ENCODE data around the gene MRPL32. TPM values are rescaled to one million over a fixed set of nuclear protein-coding genes. Genes with fewer than 3 reads are reported as not detected.

Gene MRPL32
- total RNA-seq, 1 experiment from 2014 or later = 52.8 TPM

GRCh38 chr7:42980084-42980483 lies 47.9 kb downstream of the MRPL32 start:
- no peaks in the 10 kb centered on the region for H3K9me3 ChIP-seq (ENCODE audit: control insufficient read depth, insufficient read depth, low read depth, low read length)
- no TSS peak for BruUV-seq (replicated peaks)

GRCh38 chr7:42980514-42980913 lies 48.3 kb downstream of the MRPL32 start:
- POLR2A ChIA-PET = no interaction called here
- no peaks in the 10 kb centered on the region for H3K27me3 ChIP-seq (ENCODE audit: control insufficient read depth, insufficient read depth, low read length)

More at GRCh38 chr7:42980084-42980483, 47.9 kb downstream of the MRPL32 start:
- Histone ChIP-seq H3K27ac (ENCODE audit: low read length) (no peak overlapping the region), H3K4me1 (ENCODE audit: control insufficient read depth, insufficient read depth, low read length) (no peaks in the 10 kb centered on the region), H3K36me3 (ENCODE audit: control insufficient read depth, insufficient read depth, low read length) (no peaks in the 10 kb centered on the region), H3K27me3 (ENCODE audit: control insufficient read depth, insufficient read depth, low read length) (no peaks in the 10 kb centered on the region), H3K4me3 (ENCODE audit: low read depth in 2 of 2, low read length in 2 of 2) (no peak overlapping the region)
- ATAC-seq = no peak
- DNase-seq (ENCODE audit: low read depth, low spot score) = no peak
- intact Hi-C loops (cut with micrococcal nuclease; ENCODE audit: unreplicated experiment) = no loop called here
- in situ Hi-C loops (cut with HindIII; ENCODE audit: low pct_unique_long_range_greater_than_20kb, low sequenced_read_pairs) = no loop called here
- TF ChIP-seq CTCF (IDR thresholded peaks at IDR 0.05) (no peak), REST (IDR thresholded peaks at IDR 0.05; ENCODE audit: insufficient read depth in 1 of 2, low read depth in 2 of 2, low read length in 1 of 2) (no peak), POLR2AphosphoS5 (IDR thresholded peaks at IDR 0.05; ENCODE audit: low read depth, low read length) (no peak), SIN3A (IDR thresholded peaks at IDR 0.05; ENCODE audit: borderline replicate concordance, insufficient read depth, low read depth, low read length) (no peak), TCF7L2 (IDR thresholded peaks at IDR 0.05; ENCODE audit: low read depth, low read length) (no peak)
- POLR2A ChIA-PET = no interaction called here
- CTCF ChIA-PET = no interaction called here

More at GRCh38 chr7:42980514-42980913, 48.3 kb downstream of the MRPL32 start:
- no peaks in the 10 kb centered on the region for H3K4me1 ChIP-seq (ENCODE audit: control insufficient read depth, insufficient read depth, low read length)
- no peaks in the 10 kb centered on the region for H3K9me3 ChIP-seq (ENCODE audit: control insufficient read depth, insufficient read depth, low read depth, low read length)
- DNase-seq (ENCODE audit: low read depth, low spot score) = no peak
- in situ Hi-C loops (cut with HindIII; ENCODE audit: low pct_unique_long_range_greater_than_20kb, low sequenced_read_pairs) = no loop called here
- intact Hi-C loops (cut with micrococcal nuclease; ENCODE audit: unreplicated experiment) = no loop called here
- no peak for TF ChIP-seq POLR2AphosphoS5 (IDR thresholded peaks at IDR 0.05; ENCODE audit: low read depth, low read length)
- TF ChIP-seq CTCF (IDR thresholded peaks at IDR 0.05) = no peak
- TF ChIP-seq SIN3A (IDR thresholded peaks at IDR 0.05; ENCODE audit: borderline replicate concordance, insufficient read depth, low read depth, low read length) = no peak
- no peak overlapping the region for H3K4me3 ChIP-seq (ENCODE audit: low read depth in 2 of 2, low read length in 2 of 2)
- no peak for ATAC-seq
- no TSS peak for BruUV-seq (replicated peaks)
- H3K36me3 ChIP-seq (ENCODE audit: control insufficient read depth, insufficient read depth, low read length) = no peaks in the 10 kb centered on the region
- CTCF ChIA-PET = no interaction called here
- no peak overlapping the region for H3K27ac ChIP-seq (ENCODE audit: low read length)
